ENCODE measurements around the gene TGFBRAP1.
"Not testable (repeated sequence)": the region's sequence is repeated elsewhere in the genome, so short reads cannot be mapped to it uniquely, and the experiment has no call there.

TGFBRAP1 gene

DNA sequence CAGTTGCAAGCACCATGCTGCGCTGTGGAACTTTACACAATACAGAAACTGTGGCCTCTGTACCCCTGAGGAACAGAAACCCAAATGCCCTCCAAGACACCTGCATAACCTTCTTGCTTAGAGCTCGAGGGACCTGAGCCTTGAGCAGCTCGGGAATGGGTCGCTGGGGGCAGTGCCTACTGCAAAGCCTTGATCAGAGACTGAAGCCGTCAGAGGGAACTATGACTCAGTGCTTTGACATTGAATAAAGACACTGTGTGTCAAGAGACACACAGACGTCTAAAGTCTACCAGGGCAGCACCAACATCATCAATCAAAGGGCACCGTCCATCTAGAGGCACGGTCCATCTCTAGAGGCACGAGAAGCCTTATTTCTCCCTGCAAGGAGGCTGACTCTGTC lies 57.4 kb downstream of the TGFBRAP1 start:
- DNase-seq (ENCODE audit: low read depth, low spot score): no peak

GRCh38 chr2:105271393-105272045 lies 58.0 kb downstream of the TGFBRAP1 start:
- no peak for DNase-seq (ENCODE audit: low read depth, low spot score)

DNA sequence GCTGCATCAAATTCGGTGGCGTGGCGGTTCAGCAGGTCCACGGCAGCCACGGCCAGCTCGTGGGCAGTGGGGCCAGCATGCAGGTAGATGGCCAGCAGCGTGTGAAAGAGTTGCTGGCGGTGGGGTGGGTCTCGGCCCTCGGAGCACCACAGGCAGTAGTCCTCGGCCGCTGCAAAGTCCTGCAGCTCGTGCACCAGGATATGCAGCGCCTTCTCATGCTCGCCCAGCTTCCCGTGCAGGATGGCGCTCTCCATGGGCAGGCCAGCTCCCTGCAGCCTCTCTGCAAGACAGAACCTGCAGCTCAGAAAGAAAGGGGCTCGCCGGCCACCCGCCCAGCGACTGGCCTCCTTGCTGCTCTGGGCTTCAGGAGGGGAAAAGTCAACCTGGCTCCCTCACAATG lies 60.1 kb downstream of the TGFBRAP1 start:
- no peak for DNase-seq (ENCODE audit: low read depth, low spot score)

DNA sequence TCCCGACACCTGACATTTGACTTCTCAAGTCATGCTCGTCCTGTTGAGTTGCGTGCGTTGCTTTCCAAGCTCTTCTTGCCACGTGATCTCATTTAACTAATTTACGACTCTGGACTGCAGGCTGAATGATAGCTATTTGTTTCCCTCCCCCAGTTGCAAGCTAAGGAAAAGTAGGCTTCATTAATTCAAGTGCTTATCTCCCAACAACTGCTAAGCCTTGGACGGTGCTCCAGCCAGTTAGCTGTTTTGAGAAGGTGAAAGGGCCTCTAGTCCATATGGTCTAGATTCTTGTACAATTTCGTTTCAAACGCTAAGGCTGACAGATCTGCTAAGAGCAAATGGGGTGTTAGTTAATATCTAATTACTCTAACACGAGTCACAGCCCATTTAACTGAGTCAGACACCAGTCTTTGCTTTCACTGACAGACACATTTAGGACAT lies 66.9 kb downstream of the TGFBRAP1 start:
- DNase-seq (ENCODE audit: low read depth, low spot score): no peak

- no peak for DNase-seq (ENCODE audit: low read depth, low spot score)
These were observed 68.5 kb downstream of the TGFBRAP1 start for GRCh38 chr2:105261061-105261460.

DNA sequence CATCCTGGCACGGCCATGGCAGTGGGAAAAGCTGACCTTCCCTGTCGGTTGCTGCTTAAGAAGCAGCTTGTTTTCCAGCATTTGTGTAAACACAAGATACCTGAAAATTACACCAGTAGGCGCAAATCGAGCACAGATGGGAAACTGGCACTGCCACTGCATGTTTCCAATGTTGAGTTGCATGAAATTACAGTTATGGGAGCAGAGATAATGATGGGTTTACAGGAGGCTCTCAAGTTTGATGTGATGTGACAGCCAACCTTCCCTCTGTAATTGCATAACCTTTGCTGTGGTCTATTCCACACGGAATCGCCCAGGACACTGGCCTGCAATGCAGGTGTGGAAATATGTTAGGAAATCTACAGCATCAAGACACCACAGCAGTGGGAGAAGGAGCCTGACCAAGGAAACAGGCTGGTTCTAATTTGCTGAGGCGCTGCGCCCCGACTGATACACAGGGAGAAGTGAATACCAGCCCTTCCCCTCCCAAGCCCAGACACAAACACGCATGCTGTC lies 70.6 kb downstream of the TGFBRAP1 start:
- DNase-seq (ENCODE audit: low read depth, low spot score): no peak

GRCh38 chr2:105257981-105258380 lies 71.6 kb downstream of the TGFBRAP1 start:
- no peak for DNase-seq (ENCODE audit: low read depth, low spot score)

DNA sequence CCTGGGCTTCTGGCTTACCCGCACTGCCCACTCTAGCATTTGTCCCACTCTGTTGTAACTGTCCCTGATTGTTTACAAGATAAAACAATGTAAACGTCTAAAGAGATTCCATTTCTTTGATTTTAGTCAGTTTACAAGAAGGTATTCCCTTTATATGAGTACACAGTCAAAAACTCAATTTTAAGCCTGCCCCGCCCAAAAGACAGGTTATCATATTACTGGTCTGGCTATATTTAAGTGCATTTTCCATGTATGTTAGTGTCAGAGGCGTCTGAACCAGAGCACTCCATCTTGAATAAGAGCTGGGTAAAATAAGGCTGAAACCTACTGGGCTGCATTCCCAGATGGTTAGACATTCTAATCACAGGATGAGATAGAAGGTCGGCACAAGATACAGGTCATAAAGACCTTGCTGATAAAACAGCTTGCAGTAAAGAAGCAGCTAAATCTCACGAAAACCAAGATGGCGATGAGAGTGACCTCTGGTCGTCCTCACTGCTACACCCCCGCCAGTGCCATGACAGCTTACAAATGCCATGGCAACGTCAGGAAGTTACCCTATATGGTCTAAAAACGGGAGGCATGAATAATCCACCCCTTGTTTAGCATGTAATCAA lies 73.0 kb downstream of the TGFBRAP1 start:
- DNase-seq (ENCODE audit: low read depth, low spot score): no peak

- no peak for DNase-seq (ENCODE audit: low read depth, low spot score)
These were observed 73.6 kb downstream of the TGFBRAP1 start for GRCh38 chr2:105255979-105256378.

- DNase-seq (ENCODE audit: low read depth, low spot score): no peak
These were observed 74.9 kb downstream of the TGFBRAP1 start for GRCh38 chr2:105254531-105255210.

DNA sequence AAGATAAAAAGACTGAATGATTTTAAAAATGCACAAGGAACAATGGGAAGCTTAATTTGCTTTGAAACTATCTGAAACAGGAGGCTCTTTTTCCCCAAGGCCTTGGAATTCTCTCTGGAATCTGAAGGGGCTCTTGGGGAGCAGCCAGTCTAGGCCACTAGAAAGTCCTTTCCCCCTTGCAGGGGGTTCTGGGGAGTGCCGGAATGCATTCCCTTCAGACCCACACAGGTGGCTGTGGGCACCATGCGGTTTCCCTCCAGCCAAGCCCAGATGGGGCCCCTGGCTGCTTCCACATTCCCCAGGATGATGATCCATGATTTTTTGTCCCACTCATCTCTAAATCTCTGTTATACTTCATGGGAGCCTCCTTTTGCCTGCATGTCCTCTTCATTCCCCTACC lies 77.3 kb downstream of the TGFBRAP1 start:
- no peak for DNase-seq (ENCODE audit: low read depth, low spot score)

GRCh38 chr2:105251016-105251648 lies 78.4 kb downstream of the TGFBRAP1 start:
- DNase-seq (ENCODE audit: low read depth, low spot score): not testable (repeated sequence)

DNA sequence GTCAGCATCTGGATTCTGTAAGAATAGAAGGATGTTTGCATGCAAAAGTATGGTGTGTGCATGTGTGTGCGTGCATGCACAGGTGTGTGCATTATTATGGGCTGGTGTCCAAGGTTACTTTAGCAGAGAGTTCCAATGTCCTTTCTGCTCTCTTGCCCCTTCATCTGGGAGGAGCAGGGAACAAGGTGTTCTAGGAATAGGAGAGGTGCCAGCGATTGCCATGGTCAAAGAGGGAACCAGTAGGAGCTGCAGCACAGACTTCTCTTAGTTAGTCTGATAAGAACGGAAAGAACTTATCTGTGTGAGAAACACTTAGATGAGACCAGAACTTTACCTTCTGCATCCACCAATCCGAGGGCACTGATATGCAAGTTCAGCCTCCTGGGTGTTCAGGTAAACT lies 79.6 kb downstream of the TGFBRAP1 start:
- DNase-seq (ENCODE audit: low read depth, low spot score): no peak

DNA sequence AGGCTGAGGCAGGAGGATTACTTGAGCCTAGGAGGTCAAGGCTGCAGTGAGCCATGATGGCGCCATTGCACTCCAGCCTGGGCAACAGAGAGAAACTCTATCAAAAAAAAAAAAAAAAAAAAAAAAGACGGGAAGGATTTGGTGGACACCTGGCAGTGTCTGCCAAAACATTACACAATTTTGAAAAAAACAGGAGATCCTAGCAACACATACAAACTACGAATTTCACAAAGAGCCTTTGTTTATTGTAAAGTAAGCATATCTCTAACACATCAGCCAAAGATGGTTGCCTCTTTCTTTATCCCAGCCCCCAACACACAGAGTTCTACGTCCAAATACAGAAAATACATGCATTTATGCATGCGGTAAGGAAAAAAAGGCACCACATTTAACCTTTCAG lies 80.4 kb downstream of the TGFBRAP1 start:
- DNase-seq (ENCODE audit: low read depth, low spot score): no peak

DNA sequence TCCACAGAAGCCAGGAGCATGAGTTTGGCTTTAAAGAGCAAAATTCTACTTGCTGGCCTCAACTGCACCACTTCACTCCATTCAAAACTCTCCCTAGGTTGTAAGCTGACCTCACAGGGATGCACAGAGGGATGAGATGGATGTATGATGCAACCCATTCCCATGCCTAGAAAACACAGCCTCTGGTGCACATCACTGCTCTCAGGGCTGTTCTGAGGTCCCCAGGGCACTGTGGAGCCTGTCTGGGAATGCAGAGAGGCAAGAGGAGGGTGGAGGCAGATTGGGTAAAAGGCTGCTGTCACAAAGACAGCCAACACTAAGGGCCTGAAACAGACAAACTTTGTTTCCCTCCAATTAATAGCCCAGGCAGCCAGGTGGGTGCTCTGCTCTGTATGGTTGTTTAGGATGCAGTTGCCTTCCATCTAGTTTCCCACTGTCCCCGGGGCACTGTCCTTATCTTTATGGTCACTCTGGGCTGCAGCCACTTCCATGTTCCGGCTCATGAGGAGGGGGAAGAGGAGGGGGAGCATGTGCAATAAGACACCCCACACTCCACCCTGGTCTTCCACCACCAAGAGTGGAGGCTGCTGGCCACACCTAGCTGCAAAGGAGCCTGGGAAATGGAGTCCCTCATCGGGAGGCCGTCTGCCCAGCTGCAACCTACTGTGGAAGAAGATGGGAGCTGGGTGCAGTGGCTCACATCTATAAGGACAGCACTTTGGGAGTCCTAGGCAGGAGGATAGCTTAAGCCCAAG lies 81.0 kb downstream of the TGFBRAP1 start:
- no peak for DNase-seq (ENCODE audit: low read depth, low spot score)

GRCh38 chr2:105244451-105244850 lies 85.1 kb downstream of the TGFBRAP1 start:
- DNase-seq (ENCODE audit: low read depth, low spot score): no peak

DNA sequence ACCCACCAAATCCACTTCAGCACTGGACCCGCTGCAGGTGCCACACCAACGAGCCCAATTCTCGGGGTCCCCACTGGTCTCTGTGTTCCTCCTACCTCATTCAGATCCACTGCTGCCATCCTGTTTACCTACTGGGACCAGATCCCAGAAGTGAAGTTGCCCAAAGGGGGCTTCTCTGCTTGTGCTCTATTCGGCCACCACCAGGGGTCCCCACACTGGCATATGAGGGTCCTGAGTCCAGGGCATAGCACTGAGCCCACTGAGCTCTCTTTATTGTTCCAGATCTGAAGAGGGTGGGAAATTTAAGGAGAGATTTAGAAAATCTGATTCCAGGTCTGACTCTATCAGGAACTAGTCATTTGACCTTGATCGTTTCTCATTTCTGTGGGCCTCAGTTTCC lies 85.6 kb downstream of the TGFBRAP1 start:
- DNase-seq (ENCODE audit: low read depth, low spot score): peak; percentile 25

DNA sequence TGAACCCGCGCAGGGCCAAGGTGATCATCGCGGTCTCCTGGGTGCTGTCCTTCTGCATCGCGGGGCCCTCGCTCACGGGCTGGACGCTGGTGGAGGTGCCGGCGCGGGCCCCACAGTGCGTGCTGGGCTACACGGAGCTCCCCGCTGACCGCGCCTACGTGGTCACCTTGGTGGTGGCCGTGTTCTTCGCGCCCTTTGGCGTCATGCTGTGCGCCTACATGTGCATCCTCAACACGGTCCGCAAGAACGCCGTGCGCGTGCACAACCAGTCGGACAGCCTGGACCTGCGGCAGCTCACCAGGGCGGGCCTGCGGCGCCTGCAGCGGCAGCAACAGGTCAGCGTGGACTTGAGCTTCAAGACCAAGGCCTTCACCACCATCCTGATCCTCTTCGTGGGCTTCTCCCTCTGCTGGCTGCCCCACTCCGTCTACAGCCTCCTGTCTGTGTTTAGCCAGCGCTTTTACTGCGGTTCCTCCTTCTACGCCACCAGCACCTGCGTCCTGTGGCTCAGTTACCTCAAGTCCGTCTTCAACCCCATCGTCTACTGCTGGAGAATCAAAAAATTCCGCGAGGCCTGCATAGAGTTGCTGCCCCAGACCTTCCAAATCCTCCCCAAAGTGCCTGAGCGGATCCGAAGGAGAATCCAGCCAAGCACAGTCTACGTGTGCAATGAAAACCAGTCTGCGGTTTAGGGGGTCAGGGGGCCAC lies 87.1 kb downstream of the TGFBRAP1 start:
- DNase-seq (ENCODE audit: low read depth, low spot score): no peak

DNA sequence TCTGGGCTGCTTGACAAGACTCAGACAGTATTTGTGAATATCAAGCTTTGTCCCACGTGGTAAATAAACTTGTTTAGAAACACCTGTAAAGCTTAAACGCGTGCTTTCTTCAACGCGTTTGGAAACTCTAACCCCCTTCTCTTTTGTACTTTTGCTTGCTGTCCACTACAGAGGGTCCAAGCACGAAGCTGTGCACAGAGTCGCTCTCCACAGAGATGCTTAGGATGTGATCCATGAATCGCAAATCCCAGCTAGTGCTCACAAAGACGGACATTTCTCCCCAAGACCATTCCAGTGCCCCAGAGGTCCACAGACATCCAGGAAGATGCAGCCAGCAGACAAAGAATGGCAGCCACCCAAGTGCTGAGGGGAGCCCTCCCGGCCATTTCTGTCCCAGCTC lies 88.1 kb downstream of the TGFBRAP1 start, which contains the start of gene GPR45:
Gene GPR45 (plus strand): TSS at position 301 of the 400 bp plus-strand sequence. CDS start 116 bp downstream, outside the sequence.
- DNase-seq (ENCODE audit: low read depth, low spot score): no peak

GRCh38 chr2:105239924-105240323 lies 89.6 kb downstream of the TGFBRAP1 start:
- no peak for DNase-seq (ENCODE audit: low read depth, low spot score)

All from iPS DF 19.7 (cell line).